Neutrophil (primary cell): ENCODE measurements around the gene PDLIM1.
"Not testable (repeated sequence)": the region's sequence is repeated elsewhere in the genome, so short reads cannot be mapped to it uniquely, and the experiment has no call there.

Experiments
- H3K27ac ChIP-seq: fragments of 200-600 bp; sonication (generic); 2 replicates; pipeline ENCODE4 v1.5.1; 2016; ENCODE audit warnings: mild to moderate bottlenecking, moderate library complexity
- H3K27me3 ChIP-seq: fragments of 200-600 bp; sonication (generic); 2 replicates; pipeline ENCODE4 v1.6.0; 2016; ENCODE audit warnings: mild to moderate bottlenecking
- H3K36me3 ChIP-seq: fragments of 200-600 bp; sonication (generic); 2 replicates; pipeline ENCODE4 v1.5.1; 2017
- H3K4me1 ChIP-seq, 2 experiments: fragments of 200-600 bp in 1 of 2; sonication (generic) in 1 of 2; 1 replicate in 1 of 2; 2 replicates in 1 of 2; pipeline versions ENCODE4 v1.5.1 to v1.6.1; 2013 to 2016; ENCODE audit warnings: low read depth in 1 of 2, low read length in 1 of 2, mild to moderate bottlenecking in 1 of 2, moderate library complexity in 1 of 2; ENCODE audit not compliant: control insufficient read depth in 1 of 2, insufficient read depth in 1 of 2
- H3K4me3 ChIP-seq, 2 experiments: fragments of 200-600 bp in 1 of 2; sonication (generic) in 1 of 2; 1 replicate in 1 of 2; 2 replicates in 1 of 2; pipeline ENCODE4 v1.5.1; 2013 to 2016; ENCODE audit warnings: low read depth in 1 of 2, low read length in 1 of 2, mild to moderate bottlenecking in 1 of 2, moderate library complexity in 1 of 2
- H3K9me3 ChIP-seq: fragments of 200-600 bp; sonication (generic); 2 replicates; pipeline ENCODE4 v1.5.1; 2016
- CTCF ChIP-seq: fragments of 200-600 bp; sonication (generic); IDR thresholded peaks from 2 replicates; pipeline ENCODE4 v1.5.1; 2016; ENCODE audit warnings: antibody characterized with exemption

The PDLIM1 gene

GRCh38 chr10:95243318-95243617, 47.5 kb downstream of the PDLIM1 start:
- Histone ChIP-seq H3K4me1 (no peaks in the 10 kb centered on the region), H3K27ac (no peak overlapping the region), H3K4me3 (no peak overlapping the region), H3K36me3 (no peaks in the 10 kb centered on the region), H3K27me3 (no peaks in the 10 kb centered on the region), H3K9me3 (no peaks in the 10 kb centered on the region)
- TF ChIP-seq CTCF: no peak

- no peak overlapping the region for H3K4me3 ChIP-seq
- no peaks in the 10 kb centered on the region for H3K27me3 ChIP-seq
- TF ChIP-seq CTCF: no peak
- H3K27ac ChIP-seq: no peak overlapping the region
- H3K9me3 ChIP-seq: no peaks in the 10 kb centered on the region
- no peaks in the 10 kb centered on the region for H3K36me3 ChIP-seq
- no peaks in the 10 kb centered on the region for H3K4me1 ChIP-seq
These were observed 48.1 kb downstream of the PDLIM1 start for GRCh38 chr10:95242581-95243317.

- Histone ChIP-seq H3K36me3 (no peaks in the 10 kb centered on the region), H3K9me3 (no peaks in the 10 kb centered on the region), H3K4me1 (no peaks in the 10 kb centered on the region), H3K27me3 (no peaks in the 10 kb centered on the region), H3K4me3 (no peak overlapping the region), H3K27ac (no peak overlapping the region)
- no peak for TF ChIP-seq CTCF
These were observed 49.3 kb downstream of the PDLIM1 start for GRCh38 chr10:95241533-95241932.

- H3K9me3 ChIP-seq: no peaks in the 10 kb centered on the region
- no peaks in the 10 kb centered on the region for H3K36me3 ChIP-seq
- no peaks in the 10 kb centered on the region for H3K27me3 ChIP-seq
- H3K27ac ChIP-seq: no peak overlapping the region
- TF ChIP-seq CTCF: no peak
- H3K4me3 ChIP-seq: no peak overlapping the region
- no peaks in the 10 kb centered on the region for H3K4me1 ChIP-seq
These were observed 50.0 kb downstream of the PDLIM1 start for GRCh38 chr10:95240811-95241210.

- H3K27ac ChIP-seq, H3K4me3 ChIP-seq, H3K4me1 ChIP-seq, H3K9me3 ChIP-seq, H3K36me3 ChIP-seq, H3K27me3 ChIP-seq: not testable (repeated sequence)
These were observed 50.7 kb downstream of the PDLIM1 start for GRCh38 chr10:95240096-95240495.

GRCh38 chr10:95237376-95238170, 53.2 kb downstream of the PDLIM1 start:
- Histone ChIP-seq H3K36me3 (no peaks in the 10 kb centered on the region), H3K4me1 (no peaks in the 10 kb centered on the region), H3K4me3 (no peak overlapping the region), H3K9me3 (no peaks in the 10 kb centered on the region), H3K27me3 (peaks cover 4% of the 10 kb centered on the region), H3K27ac (no peak overlapping the region)
- no peak for TF ChIP-seq CTCF
